ENCODE measurements around the gene ASAP2.

The ASAP2 gene

GRCh38 chr2:9423100-9423921, 216.7 kb downstream of the ASAP2 start, which contains the start of the genes CPSF3 and ITGB1BP1:
TSS of gene CPSF3 (plus strand) at chr2:9423654. CDS start at chr2:9423774, 120 bp downstream.
TSS of gene ITGB1BP1 (minus strand) at chr2:9423528. CDS start at chr2:9418697, 4,831 bp downstream.
- peak; percentile 99 for DNase-seq (ENCODE audit: low read depth, low spot score)

DNA sequence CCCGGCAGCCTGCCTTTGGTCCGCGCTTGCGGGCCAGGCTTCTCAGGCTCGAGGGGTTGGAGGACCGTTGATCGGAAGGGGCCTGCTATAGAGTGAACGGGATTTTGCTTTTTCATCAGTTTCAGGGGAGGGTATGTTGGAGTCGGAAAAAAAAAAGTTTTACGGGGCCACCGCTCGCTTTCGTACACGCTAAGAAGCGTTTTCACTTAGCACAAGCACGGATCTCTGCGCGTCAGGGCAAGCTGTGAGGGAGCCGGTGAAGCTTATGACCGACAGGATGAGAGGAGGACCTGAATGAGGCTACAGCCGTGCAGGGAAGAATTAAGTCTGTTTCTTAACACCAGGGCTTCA, 217.3 kb downstream of the ASAP2 start:
- DNase-seq (ENCODE audit: low read depth, low spot score) = peak; percentile 59

- no peak for DNase-seq (ENCODE audit: low read depth, low spot score)
Observed at GRCh38 chr2:9424447-9425164, 218.0 kb downstream of the ASAP2 start.

DNA sequence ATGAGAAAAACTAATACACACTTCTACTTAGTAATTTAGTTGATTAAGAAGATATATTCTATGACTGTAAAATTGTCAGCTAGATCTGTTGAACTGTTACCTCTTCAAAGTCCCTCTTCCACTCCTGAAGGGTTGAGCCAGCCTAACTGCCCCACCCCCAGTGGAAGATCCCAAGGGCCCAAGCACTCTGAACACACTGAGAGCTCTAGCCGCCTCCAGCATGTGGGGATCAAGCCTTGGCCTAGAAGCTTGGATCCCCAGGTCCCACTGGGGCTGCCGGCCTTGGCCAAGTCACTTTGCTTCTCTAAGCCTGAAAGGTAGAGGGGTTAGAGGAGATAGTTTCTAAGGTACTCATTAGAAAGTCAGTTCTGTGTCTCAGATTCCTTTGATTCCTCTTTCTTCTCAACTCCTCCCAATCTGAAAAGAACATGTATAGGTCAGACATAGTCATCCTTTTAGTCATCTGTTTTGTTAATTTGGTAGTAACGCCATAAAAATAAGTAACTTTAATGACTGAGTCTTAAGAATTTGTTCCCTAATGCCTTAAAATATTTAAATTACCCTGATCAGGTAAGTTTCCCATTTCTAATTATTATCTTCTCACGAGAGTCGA, 222.5 kb downstream of the ASAP2 start:
- DNase-seq (ENCODE audit: low read depth, low spot score) = no peak

DNA sequence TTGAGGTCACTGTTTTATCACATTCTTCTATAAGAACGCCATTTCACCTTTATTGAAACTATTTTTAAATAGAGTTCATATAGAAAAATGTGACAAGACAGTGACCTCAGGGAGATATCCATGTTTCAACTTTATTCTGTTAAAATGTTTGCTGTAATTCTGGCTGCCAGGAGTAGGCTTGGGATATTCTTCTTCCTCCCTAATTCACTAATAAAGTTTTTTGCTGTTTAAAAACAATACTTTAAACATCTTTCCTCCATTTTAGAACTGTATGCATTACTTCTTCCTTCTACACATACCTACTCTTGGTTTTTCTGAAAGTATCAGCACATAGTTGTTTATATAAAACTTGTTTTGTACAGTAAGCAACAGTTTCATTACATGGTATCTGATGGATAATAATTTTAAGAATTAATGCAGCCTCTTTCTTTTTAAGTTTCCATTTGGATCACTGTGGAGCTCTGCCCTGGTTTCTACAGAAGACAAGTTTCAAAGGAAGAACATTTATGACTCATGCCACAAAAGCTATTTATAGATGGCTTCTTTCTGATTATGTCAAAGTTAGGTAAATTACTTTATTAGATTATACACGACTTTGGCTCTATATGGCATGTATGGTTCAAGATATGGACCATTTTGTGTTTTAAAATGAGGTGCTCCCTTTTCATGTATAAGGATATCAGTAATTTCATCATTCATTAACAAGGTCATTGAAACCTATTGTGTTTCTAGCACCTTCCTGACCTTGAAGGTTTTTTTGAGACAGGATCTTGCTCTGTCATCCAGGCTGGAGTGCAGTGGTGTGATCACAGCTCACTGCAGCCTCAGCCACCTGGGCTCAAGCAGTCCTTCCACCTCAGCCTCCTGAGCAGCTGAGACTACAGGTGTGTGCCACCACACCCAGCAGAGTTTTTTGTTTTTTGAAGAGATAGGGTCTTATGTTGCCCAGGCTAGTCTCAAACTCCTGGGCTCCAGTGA, 224.0 kb downstream of the ASAP2 start:
- no peak for DNase-seq (ENCODE audit: low read depth, low spot score)

DNA sequence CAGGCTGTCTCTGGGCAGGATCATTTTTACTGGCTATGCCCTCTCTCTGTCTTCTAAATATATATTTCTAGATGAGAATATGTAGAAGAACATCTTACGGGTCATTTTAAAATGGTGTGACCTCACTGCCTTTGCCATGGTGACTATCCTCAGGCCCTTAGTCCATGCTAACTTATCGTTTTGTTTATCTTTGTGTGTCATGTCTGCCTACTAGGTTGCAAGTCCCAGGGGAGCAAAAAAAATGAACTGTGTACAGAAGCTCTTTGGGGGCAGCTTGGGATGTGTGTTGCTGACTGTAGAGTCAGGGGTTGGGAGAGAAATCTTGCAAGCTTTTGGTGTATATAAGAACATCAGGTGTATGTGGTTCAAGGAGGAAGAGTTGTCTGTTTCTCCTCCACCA, 227.9 kb downstream of the ASAP2 start:
- DNase-seq (ENCODE audit: low read depth, low spot score) = no peak

- no peak for DNase-seq (ENCODE audit: low read depth, low spot score)
Observed at GRCh38 chr2:9439536-9439935, 232.9 kb downstream of the ASAP2 start.

DNA sequence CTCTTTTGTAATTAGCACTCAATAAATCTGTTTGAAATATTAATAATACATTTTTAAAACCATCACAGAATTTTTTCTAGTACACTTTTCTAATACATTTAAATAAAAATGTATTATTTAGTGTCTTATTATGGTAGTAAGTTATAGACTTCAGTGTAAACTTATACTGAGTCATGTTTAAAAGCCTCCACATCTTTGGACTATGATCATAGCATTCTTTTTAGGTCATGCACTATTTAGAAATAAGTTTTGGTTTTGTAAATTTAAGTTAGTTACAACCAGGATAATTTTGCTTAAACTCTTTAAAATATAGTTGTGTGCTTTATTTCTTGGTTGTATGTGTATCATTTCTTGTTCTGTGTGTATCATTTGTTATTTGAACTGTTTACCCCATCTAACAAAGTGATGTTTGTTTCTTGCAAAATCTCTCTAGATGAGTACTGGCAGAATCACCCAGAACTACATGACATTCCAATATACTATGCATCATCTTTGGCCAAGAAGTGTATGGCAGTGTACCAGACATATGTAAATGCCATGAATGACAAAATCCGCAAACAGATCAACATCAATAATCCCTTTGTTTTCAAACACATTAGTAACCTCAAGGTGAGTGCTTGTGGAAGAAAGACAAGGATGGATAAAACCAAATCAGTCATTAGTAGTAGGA, 233.6 kb downstream of the ASAP2 start:
- peak; percentile 38 for DNase-seq (ENCODE audit: low read depth, low spot score)

- peak; percentile 31 for DNase-seq (ENCODE audit: low read depth, low spot score)
Observed at GRCh38 chr2:9441556-9441955, 234.9 kb downstream of the ASAP2 start.

DNA sequence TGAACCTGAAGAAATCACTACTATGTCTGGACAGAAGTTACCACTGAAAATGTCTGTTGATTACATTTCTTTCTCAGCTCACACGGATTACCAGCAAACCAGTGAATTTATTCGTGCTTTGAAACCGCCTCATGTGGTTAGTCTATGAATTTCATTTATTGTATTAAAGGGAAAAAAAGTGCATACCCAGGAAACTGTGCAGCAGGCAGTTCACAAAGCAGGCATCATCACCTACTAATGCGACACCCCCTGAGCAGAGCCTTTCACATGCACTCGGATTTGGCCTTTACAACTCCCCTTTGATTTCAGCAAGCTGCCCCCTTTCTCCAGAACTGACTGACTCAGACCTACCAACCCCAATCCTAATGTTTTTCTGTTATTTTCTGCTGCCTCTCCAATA, 236.9 kb downstream of the ASAP2 start:
- no peak for DNase-seq (ENCODE audit: low read depth, low spot score)

GRCh38 chr2:9445089-9445488, 238.5 kb downstream of the ASAP2 start:
- no peak for DNase-seq (ENCODE audit: low read depth, low spot score)

GRCh38 chr2:9451231-9451630, 244.6 kb downstream of the ASAP2 start:
- no peak for DNase-seq (ENCODE audit: low read depth, low spot score)

All from astrocyte of the hippocampus (primary cell).